GM18520 (cell line): ENCODE measurements around the gene ERC2.

Experiments used
- ATAC-seq: cut with Tn5 transposase; IDR thresholded peaks from one replicate; pipeline ENCODE4 v1.9.1; 2021; ENCODE audit not compliant: unreplicated experiment

Gene ERC2

DNA sequence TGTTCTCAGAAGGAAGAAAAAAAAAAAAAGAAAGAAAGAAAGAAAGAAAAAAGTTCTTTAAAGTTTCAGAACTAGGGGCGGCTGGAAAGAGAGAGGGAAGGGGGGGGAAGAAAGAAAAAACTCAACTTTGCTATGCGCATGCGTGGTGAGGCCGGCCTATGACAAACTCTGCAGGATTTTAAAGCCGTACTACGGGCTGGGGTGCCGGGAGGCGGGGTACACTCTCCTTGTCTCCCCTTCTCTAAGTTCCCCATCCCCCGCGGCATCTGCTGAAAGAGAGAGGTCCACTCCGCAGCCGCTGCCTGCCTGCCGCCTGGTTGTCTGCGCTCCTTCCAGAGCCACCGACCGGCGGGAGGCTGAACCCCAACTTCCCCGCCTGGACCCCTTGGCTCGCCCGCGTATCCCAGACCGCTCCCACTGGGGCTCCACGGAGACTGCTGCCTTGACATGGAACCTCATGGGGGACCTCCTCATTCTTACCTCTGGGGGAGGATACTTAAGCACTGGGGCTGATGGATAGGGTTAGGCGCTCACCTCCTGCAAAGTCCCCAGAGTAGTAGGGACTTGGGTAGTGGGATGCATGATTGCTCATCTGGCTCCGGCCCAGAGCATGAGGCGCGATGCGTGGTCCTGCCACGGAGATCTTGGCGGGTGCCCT, 979.7 kb downstream of the ERC2 start:
- ATAC-seq, result no peak

DNA sequence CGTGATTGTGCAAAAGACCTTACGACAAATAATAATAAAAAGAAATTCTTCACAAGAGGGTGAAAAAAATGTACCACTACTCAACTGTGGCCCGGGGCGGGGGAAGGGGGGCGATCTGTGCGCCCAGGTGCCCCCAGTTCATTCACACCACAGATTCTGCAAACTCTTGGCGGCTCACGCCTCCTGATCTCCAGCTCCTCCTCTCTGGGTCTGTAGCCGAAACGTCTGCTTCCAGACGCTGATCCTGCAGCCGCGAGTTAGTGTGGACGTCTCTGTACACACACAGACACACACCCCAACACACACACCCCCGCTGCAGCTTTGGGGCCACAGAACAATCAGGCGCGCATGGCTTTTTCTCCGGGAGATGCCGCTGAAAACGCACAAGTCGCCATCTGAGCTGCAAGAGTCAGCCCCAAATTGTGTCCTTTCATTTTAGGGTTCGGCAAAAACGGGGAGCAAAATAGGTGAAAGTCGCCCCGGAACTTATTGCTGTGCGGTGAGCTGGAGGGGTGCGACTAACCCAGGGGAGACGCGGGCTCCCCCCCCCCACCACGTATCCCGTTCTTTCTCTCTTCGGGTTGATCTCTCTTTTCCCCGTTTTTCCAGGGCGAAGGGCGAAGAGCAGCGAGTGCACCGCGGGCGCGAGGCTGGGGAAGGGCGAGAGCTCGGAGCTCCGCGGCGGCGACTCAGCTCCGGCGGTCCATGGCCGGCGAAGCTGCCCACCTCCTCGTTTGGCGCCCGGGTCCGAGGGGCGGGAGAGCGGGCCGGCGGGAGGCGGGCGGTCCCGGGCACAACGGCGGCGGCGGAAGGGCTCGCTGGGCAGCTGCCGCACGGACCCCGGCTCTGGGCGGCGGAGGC, 980.7 kb downstream of the ERC2 start:
- ATAC-seq, result no peak

GRCh38 chr3:55486857-55487380, 981.3 kb downstream of the ERC2 start, which contains the start of gene WNT5A:
Gene WNT5A, minus strand, starts transcription at chr3:55487306. Its CDS starts 321 bp downstream, at chr3:55486985.
- no peak for ATAC-seq

DNA sequence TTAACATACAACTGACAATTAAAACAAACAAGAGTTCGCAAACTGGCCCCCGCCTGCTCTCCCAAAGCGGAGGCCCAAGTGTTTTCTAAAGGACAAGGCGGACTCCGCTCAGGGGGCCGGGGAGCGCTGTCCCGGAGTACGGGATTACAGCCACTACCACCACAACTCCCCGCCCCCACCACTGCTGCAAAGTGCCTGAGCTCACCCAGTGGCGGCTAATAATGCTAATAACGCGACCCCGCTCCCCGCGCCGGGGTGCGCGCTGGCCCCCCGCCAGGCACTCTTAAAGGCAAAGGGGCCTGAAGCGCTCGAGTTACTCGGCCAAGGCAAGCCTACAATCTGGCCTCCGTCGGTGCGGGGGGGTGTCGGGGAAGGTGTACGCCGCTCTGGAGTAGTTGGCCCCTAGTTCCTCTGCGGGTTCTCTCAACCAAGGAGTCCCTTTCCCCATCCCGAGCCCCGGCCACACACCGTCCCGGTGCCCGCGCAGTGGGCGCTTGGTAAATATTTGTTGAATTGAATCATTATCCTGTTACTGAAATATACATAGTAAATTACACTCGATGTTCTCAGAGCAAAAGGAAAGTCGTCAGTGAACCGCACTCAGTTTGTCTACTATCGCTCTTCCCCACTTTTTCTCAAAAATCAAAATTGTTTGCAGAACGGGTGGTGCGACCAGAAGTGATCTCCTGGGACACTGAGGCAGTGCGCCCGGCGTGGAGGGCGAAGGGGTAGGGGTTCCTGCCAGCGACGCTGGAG, 982.0 kb downstream of the ERC2 start:
- ATAC-seq, result no peak

GRCh38 chr3:55484801-55485791, 983.2 kb downstream of the ERC2 start:
- no peak for ATAC-seq

GRCh38 chr3:55484191-55484689, 984.0 kb downstream of the ERC2 start:
- ATAC-seq, result no peak

DNA sequence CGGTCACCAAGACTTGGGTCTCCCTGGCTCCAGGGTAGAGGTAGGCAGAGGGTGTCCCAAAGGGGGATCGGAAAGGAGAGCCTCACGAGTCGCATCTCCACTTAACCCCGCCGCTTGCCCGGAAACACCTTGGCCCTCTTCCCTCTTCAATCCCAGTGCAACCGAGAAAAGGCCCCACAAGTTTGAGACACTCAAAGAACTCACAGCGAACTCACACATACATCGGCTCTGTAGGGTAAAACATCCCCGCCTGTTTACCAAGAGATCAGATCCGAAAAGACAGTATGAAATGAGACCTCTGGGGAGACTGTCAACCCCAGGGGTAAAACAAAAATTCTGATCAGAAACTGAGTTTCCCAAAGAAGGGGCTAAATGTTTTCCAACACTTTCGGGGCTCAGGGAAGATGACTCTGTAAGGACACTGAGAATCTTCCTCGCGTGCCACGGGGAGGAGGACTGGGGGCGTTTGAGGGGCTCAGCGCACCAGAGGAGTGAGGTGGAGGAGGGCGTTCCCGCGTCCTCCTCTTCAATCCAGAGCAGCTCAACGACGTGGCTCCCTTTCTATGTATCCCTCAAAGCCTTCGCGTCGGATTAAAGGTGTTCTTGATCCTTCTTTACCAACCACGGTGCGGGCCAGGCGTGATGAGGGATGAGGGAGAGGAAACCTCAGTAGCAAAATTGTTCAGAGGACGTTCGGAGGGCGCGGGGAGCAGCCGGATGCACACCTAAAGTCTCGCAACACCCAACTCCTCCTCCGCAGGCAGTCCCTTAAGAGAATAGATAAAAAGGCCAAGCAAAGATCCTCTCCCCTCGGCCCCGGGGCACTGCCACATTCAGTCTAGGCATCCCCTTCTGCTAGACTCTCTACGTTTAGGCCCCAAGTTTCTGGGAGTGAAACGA, 984.8 kb downstream of the ERC2 start:
- no peak for ATAC-seq

GRCh38 chr3:55482496-55483195, 985.6 kb downstream of the ERC2 start:
- ATAC-seq, result no peak

DNA sequence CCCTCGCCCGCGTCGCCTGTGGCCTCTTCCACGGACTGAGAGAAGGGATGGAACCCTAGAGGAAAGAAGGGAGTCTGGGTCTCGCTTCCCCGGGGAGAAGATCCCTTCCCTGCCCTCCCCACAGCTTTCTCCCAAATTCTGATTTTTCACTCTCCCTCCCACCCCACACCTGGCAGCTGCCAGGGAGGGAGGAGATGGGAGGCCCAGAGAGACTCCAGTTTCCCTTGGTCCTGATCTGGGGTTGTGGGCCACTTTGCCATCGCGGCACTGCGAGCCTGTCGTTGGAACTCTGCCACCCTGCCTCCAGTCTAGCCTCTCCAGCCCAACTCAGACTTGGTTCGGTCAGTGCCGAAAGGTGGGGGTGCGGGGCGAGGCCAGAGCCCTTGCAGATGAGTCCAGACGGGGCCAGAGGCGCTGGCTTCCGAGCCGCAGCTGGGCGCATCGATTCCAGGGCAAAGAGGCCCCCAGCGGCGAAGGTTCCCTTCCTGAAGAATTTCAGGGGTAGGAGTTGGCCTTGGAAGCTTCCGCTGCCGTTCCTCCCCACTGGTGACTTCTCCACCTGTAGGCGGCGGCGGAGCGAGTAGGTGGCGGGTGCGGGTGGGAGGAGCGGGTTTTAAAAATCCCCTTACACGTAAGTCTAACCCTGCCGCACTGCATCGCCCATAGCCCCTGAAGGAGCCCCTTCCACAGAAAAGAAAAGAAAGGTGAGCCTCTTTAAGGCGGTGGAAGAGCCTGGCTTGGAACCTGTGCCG, 986.3 kb downstream of the ERC2 start:
- ATAC-seq, result no peak

DNA sequence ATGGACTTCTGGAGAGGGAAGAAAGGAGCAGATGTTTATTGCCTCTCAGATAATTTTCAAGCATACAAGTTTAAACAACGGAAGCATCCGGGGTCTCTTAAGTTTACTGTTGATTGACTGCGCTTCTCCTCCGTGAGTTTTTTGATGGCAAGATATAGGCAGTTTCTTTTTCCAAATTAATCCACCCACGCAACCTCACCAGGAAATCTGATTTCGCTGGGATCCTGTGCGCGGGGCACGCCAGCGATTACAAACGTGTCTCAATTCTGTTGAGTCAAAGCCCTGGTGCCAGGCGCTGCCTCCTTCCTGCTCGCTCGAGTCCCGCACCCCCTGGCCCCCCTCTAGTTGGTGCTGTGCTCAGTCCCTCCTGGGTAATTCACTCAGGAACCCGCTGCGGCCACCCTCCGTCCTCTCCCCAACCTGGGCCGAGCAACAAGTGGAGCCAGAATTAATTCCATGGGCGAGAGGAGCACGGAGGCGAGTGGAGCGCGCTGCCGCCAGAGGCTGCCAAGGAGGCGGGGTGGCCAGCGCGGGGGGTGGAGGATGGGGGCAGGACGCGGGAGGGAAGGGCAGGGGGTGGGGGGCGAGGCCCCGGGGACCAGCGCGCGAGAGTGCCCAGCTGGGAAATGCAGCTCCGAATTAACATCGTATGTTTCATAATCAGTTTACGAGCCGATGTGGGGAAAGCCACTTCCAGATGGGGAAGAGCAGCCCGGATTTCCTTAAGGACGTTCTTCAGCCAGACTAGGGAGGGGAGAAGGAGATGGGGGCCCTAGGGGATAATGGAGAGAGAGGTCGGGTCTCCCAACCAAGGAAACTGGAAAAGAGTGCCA, 987.1 kb downstream of the ERC2 start:
- ATAC-seq, result no peak

DNA sequence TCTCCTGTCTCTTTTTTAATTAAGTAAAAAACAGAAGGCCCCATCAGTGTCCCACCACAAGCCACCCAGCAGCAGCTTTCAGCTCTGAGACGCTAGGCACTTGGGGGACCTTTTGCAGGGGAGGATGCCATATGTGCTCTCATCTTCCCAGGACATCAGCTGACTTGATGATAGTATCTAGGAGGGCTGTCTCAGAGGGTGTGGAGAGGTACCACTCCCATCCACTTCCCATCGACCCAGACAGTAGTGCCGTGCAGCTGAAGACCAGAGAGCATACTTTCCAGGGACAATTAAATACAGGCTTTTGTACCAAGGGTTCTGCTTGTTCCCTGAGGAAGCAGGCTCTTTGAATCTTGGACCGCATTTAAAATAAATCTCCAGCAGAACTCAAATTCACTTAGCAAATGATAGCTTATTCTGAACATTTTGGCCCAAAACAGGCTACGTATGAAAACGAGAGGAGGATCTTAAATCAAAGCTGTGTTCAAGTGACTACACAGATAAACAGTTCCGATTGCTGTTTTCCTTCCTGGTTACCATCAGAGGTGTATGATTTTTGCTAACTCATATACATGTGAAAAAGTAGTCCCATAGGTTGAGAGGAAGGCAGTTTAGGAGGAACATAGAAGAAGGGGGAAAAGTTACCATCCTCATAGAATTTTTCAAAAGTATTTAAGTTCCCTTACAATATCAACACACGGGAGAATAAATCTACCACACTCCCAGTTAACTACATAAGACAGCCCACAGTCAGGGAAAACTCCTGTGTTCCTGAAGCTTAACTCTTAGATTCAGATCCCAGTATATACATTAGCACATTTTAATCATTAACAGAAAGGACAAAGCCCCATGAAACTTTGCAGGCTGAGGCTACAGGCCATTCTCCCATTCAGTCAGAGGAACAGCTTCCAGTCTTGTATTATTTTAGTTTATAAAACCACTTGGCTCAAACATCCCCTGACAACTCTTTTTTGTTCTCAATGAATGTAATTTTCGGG, 990.7 kb downstream of the ERC2 start:
- no peak for ATAC-seq

DNA sequence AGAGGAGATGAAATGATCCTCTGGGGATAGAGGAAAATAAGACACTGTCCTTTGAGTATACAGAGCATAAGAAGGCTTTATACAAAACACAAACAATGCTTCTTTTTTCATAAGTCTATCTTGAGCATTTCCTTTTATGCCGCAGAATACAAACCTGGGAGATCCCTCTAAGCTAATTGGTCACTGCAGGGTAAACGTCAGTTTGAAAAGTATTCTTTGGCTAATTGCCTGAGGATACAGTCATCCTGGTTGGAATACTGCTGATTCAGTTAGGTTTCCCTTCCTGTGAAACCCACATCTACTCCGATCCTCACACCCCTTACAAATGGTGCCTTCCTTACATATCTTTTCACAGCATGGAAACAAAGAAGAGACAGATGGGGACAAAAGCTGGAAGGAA, 991.8 kb downstream of the ERC2 start:
- ATAC-seq, result no peak

DNA sequence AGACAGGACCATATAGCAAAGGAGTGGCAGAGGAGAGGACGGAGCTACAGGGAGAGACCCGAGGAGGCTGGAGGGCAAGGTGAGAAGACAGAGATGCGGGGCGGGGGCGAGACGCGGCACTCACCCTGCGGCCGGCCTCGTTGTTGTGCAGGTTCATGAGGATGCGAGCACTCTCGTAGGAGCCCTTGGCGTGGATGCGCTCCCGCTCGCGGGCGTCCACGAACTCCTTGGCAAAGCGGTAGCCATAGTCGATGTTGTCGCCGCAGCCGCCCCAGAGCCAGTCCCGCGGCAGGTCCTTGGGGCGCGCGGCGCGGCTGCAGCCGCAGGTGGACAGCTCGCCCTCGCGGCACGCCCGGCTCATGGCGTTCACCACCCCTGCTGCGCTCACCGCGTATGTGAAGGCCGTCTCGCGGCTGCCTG, 994.0 kb downstream of the ERC2 start:
- no peak for ATAC-seq

- ATAC-seq, result no peak
Observed at GRCh38 chr3:55473788-55474187, 994.5 kb downstream of the ERC2 start.

DNA sequence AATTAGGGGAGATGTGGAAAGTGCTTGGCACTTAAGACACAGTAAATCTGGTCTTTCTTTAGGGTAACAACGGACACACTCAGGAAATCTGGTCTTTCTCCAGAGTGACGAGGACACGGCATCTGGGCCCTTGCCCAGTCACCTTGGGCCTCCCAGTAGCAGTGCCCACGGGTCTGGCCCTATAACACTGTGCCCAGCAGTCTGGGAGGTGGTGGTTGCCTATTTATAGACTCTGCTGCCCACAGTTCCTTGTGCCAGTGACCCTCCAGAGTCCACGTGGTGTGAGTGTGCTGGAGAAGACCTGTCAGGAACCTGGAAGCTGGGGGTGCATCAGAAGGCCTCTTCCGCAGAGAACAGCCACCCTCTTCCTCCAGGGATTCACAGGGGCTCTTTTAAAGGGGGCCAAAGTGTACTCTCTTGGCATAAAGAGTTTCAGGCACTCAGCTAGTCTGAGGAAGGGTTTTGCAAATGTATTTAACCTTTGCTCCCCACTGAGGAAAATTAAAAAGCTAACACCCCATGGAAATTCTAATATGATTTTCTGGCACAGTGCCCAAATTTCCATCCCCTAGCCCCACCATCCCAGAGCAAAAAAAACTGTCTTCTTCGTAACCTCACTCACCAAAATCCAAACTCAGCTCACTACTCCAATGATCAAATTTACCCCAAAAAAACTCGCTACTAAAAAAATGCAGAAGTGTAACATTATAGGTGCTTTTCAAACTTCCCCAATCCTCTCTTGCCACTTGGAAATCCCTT, 996.6 kb downstream of the ERC2 start:
- no peak for ATAC-seq
